Upper lobe of left lung (tissue), 6 donors: ENCODE results near the gene ANGPTL1. TPM values are rescaled to one million over a fixed set of nuclear protein-coding genes. Genes with fewer than 3 reads are reported as not detected.

Source experiments
- ATAC-seq, 2 donors: fragments of 200-7000 bp; cut with Tn5 transposase; one replicate each; pipeline ENCODE4 v1.9.1; 2022; ENCODE audit warnings: mild to moderate bottlenecking in 2 of 2, moderate library complexity in 2 of 2; ENCODE audit not compliant: low FRiP score in 2 of 2
- DNase-seq, 2 donors: peaks; one replicate each; pipeline ENCODE4 v3.0.0-alpha.2; 2019 to 2020
- H3K27ac ChIP-seq, 4 donors: fragments of 200-600 bp; sonication (generic); one replicate each; pipeline ENCODE4 v1.5.1; 2016 to 2019
- H3K27me3 ChIP-seq, 4 donors: fragments of 200-600 bp; sonication (generic); one replicate each; pipeline ENCODE4 v1.5.1; 2017 to 2019
- H3K36me3 ChIP-seq, 4 donors: fragments of 200-600 bp; sonication (generic); one replicate each; pipeline ENCODE4 v1.5.1; 2016 to 2019
- H3K4me1 ChIP-seq, 4 donors: fragments of 200-600 bp; sonication (generic); one replicate each; pipeline ENCODE4 v1.5.1; 2018 to 2019
- H3K4me3 ChIP-seq, 4 donors: fragments of 200-600 bp; sonication (generic); one replicate each; pipeline ENCODE4 v1.5.1; 2017 to 2019; ENCODE audit warnings: mild to moderate bottlenecking in 2 of 4, moderate library complexity in 1 of 4
- H3K9me3 ChIP-seq, 4 donors: fragments of 200-600 bp; sonication (generic); one replicate each; pipeline ENCODE4 v1.5.1; 2018 to 2019
- EP300 ChIP-seq, 4 donors: sonication (generic); formaldehyde crosslinking; IDR thresholded peaks; one replicate each; pipeline ENCODE4 v1.5.1; 2017; ENCODE audit warnings: antibody characterized with exemption in 4 of 4, control low read depth in 2 of 4
- POLR2A ChIP-seq, 4 donors: fragments of 450-650 bp; IDR thresholded peaks; one replicate each; pipeline ENCODE4 v1.5.1; 2016 to 2017; ENCODE audit warnings: antibody characterized with exemption in 4 of 4, mild to moderate bottlenecking in 2 of 4
- POLR2AphosphoS5 ChIP-seq, 2 donors: sonication (generic); formaldehyde crosslinking; IDR thresholded peaks; one replicate each; pipeline ENCODE4 v1.5.1; 2017; ENCODE audit warnings: antibody characterized with exemption in 2 of 2
- WGBS, 2 donors: methylation state at CpG; one replicate each; pipeline ENCODE4 v1.1.5; 2017 to 2018; 5-methylcytosine and 5-hydroxymethylcytosine counted together
- total RNA-seq, 6 donors: library from RNA; depleted of rRNA in 4 of 6; stranded (reverse); fragments of >200 nt in 4 of 6; gene quantifications; one replicate each; pipeline versions ENCODE4 v1.1.0 to v1.2.1, GENCODE V29; 2016 to 2021
- TF ChIP-seq, protein P1 (sequence below), 6 experiments: fragments of 450-650 bp in 4 of 6; fragments of 200-600 bp in 2 of 6; sonication (generic) in 2 of 6; IDR thresholded peaks; one replicate each; pipeline ENCODE4 v1.5.1; 2016 to 2019; ENCODE audit warnings: antibody characterized with exemption in 6 of 6
- donor health status: DM: no; HTN: no; CAD: no; lungs with moderate emphysema.
- donor health status: DM: no; HTN: yes; CAD: no; lungs with severe emphysema.

ANGPTL1 gene
- total RNA-seq, 6 donors from 2014 or later, result 4.9 to 22.8 (median 15.8) TPM

DNA sequence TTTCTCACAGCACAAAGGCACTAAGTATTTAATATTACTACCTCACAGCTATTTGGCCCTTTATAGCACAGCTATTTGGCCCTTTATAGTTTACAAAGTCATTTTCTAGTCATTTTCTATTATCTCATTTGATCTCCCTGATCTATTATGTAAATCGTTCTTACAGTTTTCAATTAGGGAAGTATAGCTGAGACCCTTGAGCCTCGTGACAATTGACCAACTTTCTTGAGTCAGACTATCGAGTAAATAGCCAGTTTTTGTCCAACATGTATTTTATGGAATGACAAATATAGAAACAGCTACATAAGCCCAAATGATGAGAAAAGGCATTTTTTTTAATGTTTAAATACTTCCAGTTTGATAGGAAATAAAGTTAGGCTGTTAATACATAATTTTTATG lies 7.0 kb upstream of the ANGPTL1 start:
- WGBS, 2 donors, result 75 to 77% methylated on average over 3 of the region's 3 CpGs
- no peaks in the 10 kb centered on the region for H3K36me3 ChIP-seq
- H3K4me1 ChIP-seq, result no peaks in the 10 kb centered on the region
- H3K27me3 ChIP-seq, result no peaks in the 10 kb centered on the region
- H3K4me3 ChIP-seq, result no peak overlapping the region
- no peak for TF ChIP-seq POLR2A (IDR thresholded peaks at IDR 0.05)
- TF ChIP-seq EP300 (IDR thresholded peaks at IDR 0.05), result no peak
- H3K9me3 ChIP-seq, result no peaks in the 10 kb centered on the region
- DNase-seq (no peak), ATAC-seq (no peak)
- H3K27ac ChIP-seq, result no peak overlapping the region

DNA sequence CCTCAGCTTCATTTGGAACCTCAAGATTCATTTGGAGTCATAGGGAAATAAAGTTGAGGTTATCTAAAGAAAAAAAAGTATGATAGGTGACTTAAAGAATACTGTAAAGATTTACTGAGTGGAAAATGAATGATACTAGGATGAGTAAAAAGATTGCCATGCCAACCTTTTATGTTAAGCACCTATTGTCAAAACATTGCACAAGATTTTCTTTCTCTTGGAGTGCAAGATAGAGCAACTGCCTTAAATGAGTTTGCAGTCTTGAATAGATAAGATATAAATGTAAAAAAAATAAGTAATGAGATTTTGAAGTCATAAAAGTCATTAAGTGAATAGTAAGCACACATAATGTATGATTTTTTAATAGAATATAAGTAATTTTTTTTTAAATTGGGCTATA lies 5.1 kb upstream of the ANGPTL1 start:
- Histone ChIP-seq H3K36me3 (no peaks in the 10 kb centered on the region), H3K9me3 (no peaks in the 10 kb centered on the region), H3K4me1 (peaks cover 8 to 14% (median 10%) of the 10 kb centered on the region in 4 donors), H3K27ac (no peak overlapping the region), H3K27me3 (no peaks in the 10 kb centered on the region), H3K4me3 (no peak overlapping the region)
- no peak for DNase-seq
- no peak for ATAC-seq
- TF ChIP-seq POLR2A (IDR thresholded peaks at IDR 0.05) (no peak), POLR2AphosphoS5 (IDR thresholded peaks at IDR 0.05) (no peak), EP300 (IDR thresholded peaks at IDR 0.05) (no peak)
- TF ChIP-seq, protein P1, sequence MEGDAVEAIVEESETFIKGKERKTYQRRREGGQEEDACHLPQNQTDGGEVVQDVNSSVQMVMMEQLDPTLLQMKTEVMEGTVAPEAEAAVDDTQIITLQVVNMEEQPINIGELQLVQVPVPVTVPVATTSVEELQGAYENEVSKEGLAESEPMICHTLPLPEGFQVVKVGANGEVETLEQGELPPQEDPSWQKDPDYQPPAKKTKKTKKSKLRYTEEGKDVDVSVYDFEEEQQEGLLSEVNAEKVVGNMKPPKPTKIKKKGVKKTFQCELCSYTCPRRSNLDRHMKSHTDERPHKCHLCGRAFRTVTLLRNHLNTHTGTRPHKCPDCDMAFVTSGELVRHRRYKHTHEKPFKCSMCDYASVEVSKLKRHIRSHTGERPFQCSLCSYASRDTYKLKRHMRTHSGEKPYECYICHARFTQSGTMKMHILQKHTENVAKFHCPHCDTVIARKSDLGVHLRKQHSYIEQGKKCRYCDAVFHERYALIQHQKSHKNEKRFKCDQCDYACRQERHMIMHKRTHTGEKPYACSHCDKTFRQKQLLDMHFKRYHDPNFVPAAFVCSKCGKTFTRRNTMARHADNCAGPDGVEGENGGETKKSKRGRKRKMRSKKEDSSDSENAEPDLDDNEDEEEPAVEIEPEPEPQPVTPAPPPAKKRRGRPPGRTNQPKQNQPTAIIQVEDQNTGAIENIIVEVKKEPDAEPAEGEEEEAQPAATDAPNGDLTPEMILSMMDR (IDR thresholded peaks at IDR 0.05), result no peak

DNA sequence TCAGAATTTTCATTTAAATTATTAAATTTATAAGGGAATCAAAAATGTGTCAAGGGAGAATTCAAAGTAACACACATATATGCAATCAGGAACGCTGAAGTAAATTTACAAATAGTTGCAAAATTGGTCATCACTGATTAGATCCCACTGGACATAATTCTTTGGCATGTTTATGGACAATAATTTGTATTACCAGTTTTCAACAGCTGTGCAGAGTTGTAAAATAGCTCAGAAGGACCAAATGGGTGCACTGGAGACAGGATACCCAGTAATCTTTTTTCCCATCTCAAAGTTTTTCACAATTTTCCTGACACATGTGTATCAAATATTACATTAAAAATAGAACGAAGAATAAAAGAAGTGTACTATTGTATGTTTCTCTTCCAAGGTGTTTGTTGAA lies 4.1 kb upstream of the ANGPTL1 start:
- Histone ChIP-seq H3K4me3 (no peak overlapping the region), H3K36me3 (no peaks in the 10 kb centered on the region), H3K27ac (no peak overlapping the region), H3K9me3 (no peaks in the 10 kb centered on the region), H3K4me1 (peaks cover 8 to 18% (median 12%) of the 10 kb centered on the region in 4 donors), H3K27me3 (no peaks in the 10 kb centered on the region)
- TF ChIP-seq EP300 (IDR thresholded peaks at IDR 0.05), result no peak
- TF ChIP-seq POLR2AphosphoS5 (IDR thresholded peaks at IDR 0.05), result no peak
- TF ChIP-seq, protein P1 (IDR thresholded peaks at IDR 0.05), result no peak
- no peak for TF ChIP-seq POLR2A (IDR thresholded peaks at IDR 0.05)
- 92 to 98% methylated on average over 2 of the region's 2 CpGs for WGBS, 2 donors
- ATAC-seq (no peak), DNase-seq (no peak)

DNA sequence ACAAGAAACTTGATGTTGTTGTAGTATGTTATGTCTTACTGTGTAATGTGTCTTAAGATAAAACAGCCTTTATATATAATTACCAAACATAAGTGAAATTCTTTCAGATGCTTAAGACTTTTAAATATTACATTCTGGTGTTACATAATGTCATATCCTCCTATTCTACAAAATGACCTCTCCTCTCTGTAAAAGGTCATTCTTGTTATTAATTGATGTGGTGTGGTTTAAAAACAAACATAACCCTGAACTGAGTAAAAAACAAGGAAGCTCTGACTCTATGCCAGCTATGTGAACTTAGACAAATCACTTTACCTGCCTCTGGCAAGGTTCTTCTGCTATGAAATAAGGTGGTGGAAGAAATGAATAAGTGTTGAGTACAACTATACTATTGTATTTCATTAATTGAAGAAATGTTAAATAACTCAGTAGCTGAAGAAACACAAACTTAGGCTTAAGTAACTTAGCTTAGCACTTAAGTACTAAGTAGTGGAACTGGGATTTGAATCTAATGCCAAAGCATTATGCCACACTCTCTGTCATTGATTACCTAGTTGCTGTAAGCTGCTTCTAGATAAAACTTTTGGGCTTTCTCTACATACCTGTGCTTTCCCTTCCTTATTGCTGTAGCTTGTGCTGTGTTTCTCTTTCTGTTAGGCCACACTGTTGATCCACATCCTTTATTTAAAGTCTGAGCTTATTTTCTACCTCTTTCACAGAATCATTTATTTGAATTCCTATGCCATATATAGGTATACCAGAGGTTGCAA lies 859 bp upstream of the ANGPTL1 start:
- Histone ChIP-seq H3K27ac (peak overlapping the region; percentile 2 to 55 (median 28)), H3K36me3 (no peaks in the 10 kb centered on the region), H3K27me3 (no peaks in the 10 kb centered on the region), H3K4me3 (no peak overlapping the region), H3K9me3 (no peaks in the 10 kb centered on the region), H3K4me1 (peaks cover 8 to 18% (median 12%) of the 10 kb centered on the region in 4 donors)
- TF ChIP-seq POLR2AphosphoS5 (IDR thresholded peaks at IDR 0.05) (no peak), EP300 (IDR thresholded peaks at IDR 0.05) (no peak), POLR2A (IDR thresholded peaks at IDR 0.05) (no peak)
- TF ChIP-seq, protein P1 (IDR thresholded peaks at IDR 0.05), result no peak
- DNase-seq (no peak), ATAC-seq (no peak)

DNA sequence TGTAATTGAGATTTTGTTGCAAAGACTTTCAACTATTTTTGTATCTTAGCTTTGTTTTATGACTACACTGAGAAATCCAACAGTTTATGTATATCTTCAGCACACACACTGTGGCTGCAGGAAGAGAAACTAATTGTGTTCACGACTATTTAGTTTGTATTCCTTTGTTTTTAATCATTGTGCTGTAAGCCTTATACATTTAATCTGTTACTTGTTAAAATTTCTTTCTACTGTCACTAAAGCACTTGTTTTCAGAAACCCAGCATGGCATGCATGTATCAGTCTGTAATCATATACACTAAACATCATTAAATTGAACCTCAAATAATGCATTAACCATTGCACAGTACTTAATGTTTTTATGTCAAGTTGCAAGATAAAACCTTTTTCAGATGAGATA lies 656 bp downstream of the ANGPTL1 start:
- TF ChIP-seq POLR2AphosphoS5 (IDR thresholded peaks at IDR 0.05) (no peak), POLR2A (IDR thresholded peaks at IDR 0.05) (no peak), EP300 (IDR thresholded peaks at IDR 0.05) (no peak)
- TF ChIP-seq, protein P1 (IDR thresholded peaks at IDR 0.05), result no peak
- ATAC-seq, result no peak
- Histone ChIP-seq H3K4me1 (peaks cover 8 to 18% (median 12%) of the 10 kb centered on the region in 4 donors), H3K27me3 (no peaks in the 10 kb centered on the region), H3K27ac (peak overlapping the region in 1 of 4 donors; percentile 3), H3K36me3 (no peaks in the 10 kb centered on the region), H3K9me3 (no peaks in the 10 kb centered on the region), H3K4me3 (peak overlapping the region in 2 of 4 donors; percentile 17 to 33)
- WGBS, 2 donors, result 46 to 51% methylated on average over 1 of the region's 1 CpG
- no peak for DNase-seq
